HepG2 (cell line): ENCODE measurements around the gene IL22RA1. TPM values are rescaled to one million over a fixed set of nuclear protein-coding genes. Genes with fewer than 3 reads are reported as not detected.

Experiments
- ATAC-seq: fragments of 200-7000 bp; cut with Tn5 transposase; 3 replicates; pipeline ENCODE4 v1.9.1; 2020; ENCODE audit warnings: mild to moderate bottlenecking, moderate library complexity
- BruUV-seq: library from RNA; stranded (reverse); fragments of 400-500 nt; replicated peaks from 2 replicates; lab custom pipeline; 2021; lab: Mats Ljungman, UMichigan
- CTCF ChIA-PET: fragments of 300-600 bp; formaldehyde crosslinking; extraction: SDS; loops from one replicate; lab custom pipeline; 2021; ENCODE audit warnings: low total read pairs, inconsistent platforms, low intra/inter-chr PET ratio; lab: Yijun Ruan, JAX
- POLR2A ChIA-PET: fragments of 350-600 bp; sonication (Branson Sonifier 250); formaldehyde crosslinking; loops from one replicate; lab custom pipeline; 2020; ENCODE audit warnings: antibody characterized with exemption, inconsistent platforms; lab: Yijun Ruan, JAX
- DNase-seq: peaks from one replicate; pipeline ENCODE4 v3.0.0-alpha.2; 2015; ENCODE audit warnings: low spot score
- FAIRE-seq: peaks from 3 replicates; lab custom pipeline; 2011; peaks lifted over from hg19 to GRCh38; lab: Jason Lieb, UNC
- H2AFZ ChIP-seq: one replicate; pipeline ENCODE4 v1.6.1; 2011; ENCODE audit warnings: low read length, inconsistent platforms
- H3K27ac ChIP-seq: fragments of 300-600 bp; 3 replicates; pipeline ENCODE4 v1.8.0; 2011; ENCODE audit warnings: mixed run types, mild to moderate bottlenecking, mixed read lengths, low read length, inconsistent platforms; ENCODE audit not compliant: insufficient read depth; ENCODE audit errors: extremely low read length
- H3K27me3 ChIP-seq, 2 experiments: fragments of 200-600 bp in 1 of 2; 2 replicates in 1 of 2; 3 replicates in 1 of 2; pipeline versions ENCODE4 v1.6.0 to v1.8.0; 2011; ENCODE audit warnings: low read length in 2 of 2, mild to moderate bottlenecking in 2 of 2, moderate library complexity in 2 of 2, inconsistent platforms in 1 of 2; ENCODE audit not compliant: insufficient read depth in 2 of 2, control insufficient read depth in 1 of 2
- H3K36me3 ChIP-seq, 2 experiments: fragments of 200-600 bp in 1 of 2; replicated peaks in 1 of 2; 2 replicates in 1 of 2; 3 replicates in 1 of 2; pipeline versions ENCODE4 v1.5.1 to v1.8.0; 2011; ENCODE audit warnings: low read length in 2 of 2, inconsistent platforms in 1 of 2; ENCODE audit not compliant: insufficient read depth in 2 of 2, control insufficient read depth in 1 of 2
- H3K4me1 ChIP-seq: 2 replicates; pipeline ENCODE4 v1.5.1; 2012; ENCODE audit warnings: low read length, inconsistent platforms; ENCODE audit not compliant: insufficient read depth
- H3K4me2 ChIP-seq: 2 replicates; pipeline ENCODE4 v1.6.0; 2011; ENCODE audit warnings: low read depth, low read length, inconsistent platforms
- H3K4me3 ChIP-seq, 3 experiments: fragments of 200-600 bp in 1 of 3; sonication (generic), shearing (Covaris generic) in 1 of 3; replicated peaks in 1 of 3; 2 replicates each; pipeline ENCODE4 v1.5.1; 2011 to 2016; ENCODE audit warnings: low read length in 3 of 3, inconsistent platforms in 2 of 3, low read depth in 2 of 3, mild to moderate bottlenecking in 2 of 3, control low read depth in 1 of 3, mixed read lengths in 1 of 3; ENCODE audit not compliant: insufficient read depth in 1 of 3
- H3K79me2 ChIP-seq: one replicate; pipeline ENCODE4 v1.6.1; 2011; ENCODE audit warnings: low read length, inconsistent platforms; ENCODE audit not compliant: insufficient read depth
- H3K9ac ChIP-seq: 2 replicates; pipeline ENCODE4 v1.6.0; 2011; ENCODE audit warnings: mild to moderate bottlenecking, low read depth, low read length, inconsistent platforms; ENCODE audit not compliant: insufficient read depth
- H3K9me3 ChIP-seq: 2 replicates; pipeline ENCODE4 v1.5.1; 2012; ENCODE audit warnings: mild to moderate bottlenecking, low read length
- H4K20me1 ChIP-seq: 2 replicates; pipeline ENCODE4 v1.6.0; 2011; ENCODE audit warnings: inconsistent platforms, mild to moderate bottlenecking, low read length, moderate library complexity; ENCODE audit not compliant: insufficient read depth
- GFI1 ChIP-seq: sonication (generic); formaldehyde crosslinking; IDR thresholded peaks from 2 replicates; pipeline ENCODE4 v1.5.0; 2020; ENCODE audit warnings: missing genetic modification reagents, mild to moderate bottlenecking, borderline replicate concordance
- HNRNPH1 ChIP-seq: fragments of 200-400 bp; formaldehyde crosslinking; optimal IDR thresholded peaks from 2 replicates; pipeline ENCODE3; 2017; ENCODE audit warnings: mild to moderate bottlenecking, low read depth, low read length
- RARA ChIP-seq: IDR thresholded peaks from 2 replicates; pipeline ENCODE4 v1.6.1; 2016; ENCODE audit warnings: missing genetic modification reagents, missing compliant biosample characterization
- RCOR2 ChIP-seq: IDR thresholded peaks from 2 replicates; pipeline ENCODE4 v1.6.1; 2016; ENCODE audit warnings: missing biosample characterization, missing genetic modification reagents
- SKI ChIP-seq: fragments of 450-650 bp; IDR thresholded peaks from one replicate; pipeline ENCODE4 v1.6.1; 2018; ENCODE audit warnings: mild to moderate bottlenecking; ENCODE audit not compliant: partially characterized antibody
- SRSF9 ChIP-seq: fragments of 200-400 bp; formaldehyde crosslinking; IDR thresholded peaks from 2 replicates; pipeline ENCODE4 v1.6.1; 2018; ENCODE audit warnings: borderline replicate concordance, mild to moderate bottlenecking, low read depth, low read length; ENCODE audit not compliant: insufficient read depth, poor library complexity, severe bottlenecking
- STAT5B ChIP-seq: sonication (generic); formaldehyde crosslinking; IDR thresholded peaks from 2 replicates; pipeline ENCODE4 v1.4.0; 2020; ENCODE audit warnings: missing genetic modification reagents
- TEAD3 ChIP-seq: optimal IDR thresholded peaks from 2 replicates; pipeline ENCODE3; 2016; ENCODE audit warnings: borderline replicate concordance
- TOE1 ChIP-seq: sonication (generic); formaldehyde crosslinking; IDR thresholded peaks from 2 replicates; pipeline ENCODE4 v1.4.0; 2020; ENCODE audit warnings: mild to moderate bottlenecking, missing genetic modification reagents
- ZFAT ChIP-seq: sonication (generic); formaldehyde crosslinking; conservative IDR thresholded peaks from 2 replicates; pipeline ENCODE4 v1.8.1; 2023; ENCODE audit warnings: missing genetic modification reagents, inconsistent platforms
- ZNF101 ChIP-seq: sonication (generic); formaldehyde crosslinking; IDR thresholded peaks from 2 replicates; pipeline ENCODE4 v1.4.0; 2020; ENCODE audit warnings: mild to moderate bottlenecking, low read depth, missing genetic modification reagents, borderline replicate concordance
- ZNF205 ChIP-seq: IDR thresholded peaks from 2 replicates; pipeline ENCODE4 v1.6.1; 2018; ENCODE audit warnings: missing biosample characterization, missing genetic modification reagents
- ZNF451 ChIP-seq: sonication (generic); formaldehyde crosslinking; IDR thresholded peaks from 2 replicates; pipeline ENCODE4 v1.5.0; 2020; ENCODE audit warnings: mild to moderate bottlenecking, missing genetic modification reagents
- ZNF557 ChIP-seq: sonication (generic); formaldehyde crosslinking; IDR thresholded peaks from 2 replicates; pipeline ENCODE4 v1.4.0; 2020; ENCODE audit warnings: missing genetic modification reagents
- ZNF724P ChIP-seq: sonication (generic); formaldehyde crosslinking; IDR thresholded peaks from 2 replicates; pipeline ENCODE4 v1.8.0; 2022; ENCODE audit warnings: missing genetic modification reagents, borderline replicate concordance
- WGBS: methylation state at CpG from one replicate; pipeline ENCODE4 v1.1.6; 2017; ENCODE audit warnings: low lambda C conversion rate; 5-methylcytosine and 5-hydroxymethylcytosine counted together
- in situ Hi-C: cut with HindIII; loops from 2 replicates; pipeline ENCODE4 v1.10.0; 2017; ENCODE audit warnings: low pct_unique_long_range_greater_than_20kb; ENCODE audit not compliant: extremely low pct_ligation_motif_present
- intact Hi-C: fragments of 100-400 bp; cut with micrococcal nuclease; formaldehyde crosslinking; loops from one replicate; pipeline ENCODE4 v1.10.0; 2022; ENCODE audit not compliant: unreplicated experiment
- polyA plus RNA-seq, 8 experiments: library from polyadenylated mRNA; depleted of rRNA in 3 of 8; stranded (reverse) in 7 of 8; unstranded in 1 of 8; fragments of >200 nt; fragmentation: Illumina TruSeq in 4 of 8; extraction: Trizol in 4 of 8; gene quantifications; 2 replicates each; pipeline versions ENCODE4 v1.2.1 to v1.2.3, GENCODE V29; 2011 to 2016; ENCODE audit warnings: low read depth in 4 of 8, missing spikeins in 1 of 8, mixed read lengths in 1 of 8; ENCODE audit not compliant: insufficient read depth in 1 of 8
- total RNA-seq, 5 experiments: library from RNA; depleted of rRNA; stranded (reverse); fragments of >200 nt; fragmentation: Illumina TruSeq; extraction: Trizol; gene quantifications; 2 replicates each; pipeline ENCODE4 v1.2.3, GENCODE V29; 2016; ENCODE audit warnings: low read depth in 1 of 5
- TF ChIP-seq, protein P1 (sequence below): sonication (generic); formaldehyde crosslinking; IDR thresholded peaks from 2 replicates; pipeline ENCODE4 v1.4.0; 2020; ENCODE audit warnings: mild to moderate bottlenecking, missing genetic modification reagents
- TF ChIP-seq, protein P2 (sequence below): sonication (generic); formaldehyde crosslinking; IDR thresholded peaks from 2 replicates; pipeline ENCODE4 v1.4.0; 2020; ENCODE audit warnings: missing genetic modification reagents
- TF ChIP-seq, protein P3 (sequence below): sonication (generic); formaldehyde crosslinking; IDR thresholded peaks from 2 replicates; pipeline ENCODE4 v1.5.0; 2020; ENCODE audit warnings: mild to moderate bottlenecking, missing genetic modification reagents

The IL22RA1 gene
- total and polyA plus RNA-seq, 2 of the 13 experiments (the other 11 are each of a cell fraction or from before 2014, with no cell fraction given), result 4.4 to 10.2 TPM

GRCh38 chr1:24074196-24074595 lies 68.7 kb downstream of the IL22RA1 start:
- no peak overlapping the region for H3K4me3 ChIP-seq
- H3K9ac ChIP-seq, result no peak overlapping the region
- H4K20me1 ChIP-seq, result no peaks in the 10 kb centered on the region
- no peaks in the 10 kb centered on the region for H3K27me3 ChIP-seq
- H2AFZ ChIP-seq, result no peak overlapping the region
- WGBS, result no CpG with 5 or more reads among the region's 5 CpGs
- H3K9me3 ChIP-seq, result no peaks in the 10 kb centered on the region
- no TSS peak for BruUV-seq
- intact Hi-C loops (no loop called here), in situ Hi-C loops (loop anchor here (5.0 to 10.0 kb wide), 2 partner anchors 33 to 321 kb away; no protein-coding TSS in a partner anchor)
- CTCF ChIA-PET, result no interaction called here
- H3K27ac ChIP-seq, result no peak overlapping the region
- no peak overlapping the region for H3K4me2 ChIP-seq
- no peaks in the 10 kb centered on the region for H3K79me2 ChIP-seq
- POLR2A ChIA-PET, result no interaction called here
- peaks cover 0 to 1% of the 10 kb centered on the region in 2 experiments; a peak in 2 of 5 replicates for H3K36me3 ChIP-seq
- no peak for DNase-seq
- ATAC-seq, result no peak; the same call in 2 of the 3 replicates
- FAIRE-seq, result no peak
- no peaks in the 10 kb centered on the region for H3K4me1 ChIP-seq
- TF ChIP-seq ZNF101 (CRISPR knock-in tag) (no peak), SKI (no peak), ZFAT (CRISPR knock-in tag) (no peak), RCOR2 (CRISPR knock-in tag) (no peak), ZNF205 (CRISPR knock-in tag) (no peak), RARA (CRISPR knock-in tag) (no peak), ZNF451 (CRISPR knock-in tag) (no peak), STAT5B (CRISPR knock-in tag) (no peak), HNRNPH1 (no peak), SRSF9 (no peak), ZNF557 (CRISPR knock-in tag) (no peak), TEAD3 (CRISPR knock-in tag) (no peak), GFI1 (no peak), TOE1 (CRISPR knock-in tag) (no peak), ZNF724P (no peak)
- TF ChIP-seq, protein P1, sequence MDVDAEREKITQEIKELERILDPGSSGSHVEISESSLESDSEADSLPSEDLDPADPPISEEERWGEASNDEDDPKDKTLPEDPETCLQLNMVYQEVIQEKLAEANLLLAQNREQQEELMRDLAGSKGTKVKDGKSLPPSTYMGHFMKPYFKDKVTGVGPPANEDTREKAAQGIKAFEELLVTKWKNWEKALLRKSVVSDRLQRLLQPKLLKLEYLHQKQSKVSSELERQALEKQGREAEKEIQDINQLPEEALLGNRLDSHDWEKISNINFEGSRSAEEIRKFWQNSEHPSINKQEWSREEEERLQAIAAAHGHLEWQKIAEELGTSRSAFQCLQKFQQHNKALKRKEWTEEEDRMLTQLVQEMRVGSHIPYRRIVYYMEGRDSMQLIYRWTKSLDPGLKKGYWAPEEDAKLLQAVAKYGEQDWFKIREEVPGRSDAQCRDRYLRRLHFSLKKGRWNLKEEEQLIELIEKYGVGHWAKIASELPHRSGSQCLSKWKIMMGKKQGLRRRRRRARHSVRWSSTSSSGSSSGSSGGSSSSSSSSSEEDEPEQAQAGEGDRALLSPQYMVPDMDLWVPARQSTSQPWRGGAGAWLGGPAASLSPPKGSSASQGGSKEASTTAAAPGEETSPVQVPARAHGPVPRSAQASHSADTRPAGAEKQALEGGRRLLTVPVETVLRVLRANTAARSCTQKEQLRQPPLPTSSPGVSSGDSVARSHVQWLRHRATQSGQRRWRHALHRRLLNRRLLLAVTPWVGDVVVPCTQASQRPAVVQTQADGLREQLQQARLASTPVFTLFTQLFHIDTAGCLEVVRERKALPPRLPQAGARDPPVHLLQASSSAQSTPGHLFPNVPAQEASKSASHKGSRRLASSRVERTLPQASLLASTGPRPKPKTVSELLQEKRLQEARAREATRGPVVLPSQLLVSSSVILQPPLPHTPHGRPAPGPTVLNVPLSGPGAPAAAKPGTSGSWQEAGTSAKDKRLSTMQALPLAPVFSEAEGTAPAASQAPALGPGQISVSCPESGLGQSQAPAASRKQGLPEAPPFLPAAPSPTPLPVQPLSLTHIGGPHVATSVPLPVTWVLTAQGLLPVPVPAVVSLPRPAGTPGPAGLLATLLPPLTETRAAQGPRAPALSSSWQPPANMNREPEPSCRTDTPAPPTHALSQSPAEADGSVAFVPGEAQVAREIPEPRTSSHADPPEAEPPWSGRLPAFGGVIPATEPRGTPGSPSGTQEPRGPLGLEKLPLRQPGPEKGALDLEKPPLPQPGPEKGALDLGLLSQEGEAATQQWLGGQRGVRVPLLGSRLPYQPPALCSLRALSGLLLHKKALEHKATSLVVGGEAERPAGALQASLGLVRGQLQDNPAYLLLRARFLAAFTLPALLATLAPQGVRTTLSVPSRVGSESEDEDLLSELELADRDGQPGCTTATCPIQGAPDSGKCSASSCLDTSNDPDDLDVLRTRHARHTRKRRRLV (CRISPR knock-in tag), result no peak
- TF ChIP-seq, protein P2, sequence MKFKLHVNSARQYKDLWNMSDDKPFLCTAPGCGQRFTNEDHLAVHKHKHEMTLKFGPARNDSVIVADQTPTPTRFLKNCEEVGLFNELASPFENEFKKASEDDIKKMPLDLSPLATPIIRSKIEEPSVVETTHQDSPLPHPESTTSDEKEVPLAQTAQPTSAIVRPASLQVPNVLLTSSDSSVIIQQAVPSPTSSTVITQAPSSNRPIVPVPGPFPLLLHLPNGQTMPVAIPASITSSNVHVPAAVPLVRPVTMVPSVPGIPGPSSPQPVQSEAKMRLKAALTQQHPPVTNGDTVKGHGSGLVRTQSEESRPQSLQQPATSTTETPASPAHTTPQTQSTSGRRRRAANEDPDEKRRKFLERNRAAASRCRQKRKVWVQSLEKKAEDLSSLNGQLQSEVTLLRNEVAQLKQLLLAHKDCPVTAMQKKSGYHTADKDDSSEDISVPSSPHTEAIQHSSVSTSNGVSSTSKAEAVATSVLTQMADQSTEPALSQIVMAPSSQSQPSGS (CRISPR knock-in tag), result no peak
- TF ChIP-seq, protein P3, sequence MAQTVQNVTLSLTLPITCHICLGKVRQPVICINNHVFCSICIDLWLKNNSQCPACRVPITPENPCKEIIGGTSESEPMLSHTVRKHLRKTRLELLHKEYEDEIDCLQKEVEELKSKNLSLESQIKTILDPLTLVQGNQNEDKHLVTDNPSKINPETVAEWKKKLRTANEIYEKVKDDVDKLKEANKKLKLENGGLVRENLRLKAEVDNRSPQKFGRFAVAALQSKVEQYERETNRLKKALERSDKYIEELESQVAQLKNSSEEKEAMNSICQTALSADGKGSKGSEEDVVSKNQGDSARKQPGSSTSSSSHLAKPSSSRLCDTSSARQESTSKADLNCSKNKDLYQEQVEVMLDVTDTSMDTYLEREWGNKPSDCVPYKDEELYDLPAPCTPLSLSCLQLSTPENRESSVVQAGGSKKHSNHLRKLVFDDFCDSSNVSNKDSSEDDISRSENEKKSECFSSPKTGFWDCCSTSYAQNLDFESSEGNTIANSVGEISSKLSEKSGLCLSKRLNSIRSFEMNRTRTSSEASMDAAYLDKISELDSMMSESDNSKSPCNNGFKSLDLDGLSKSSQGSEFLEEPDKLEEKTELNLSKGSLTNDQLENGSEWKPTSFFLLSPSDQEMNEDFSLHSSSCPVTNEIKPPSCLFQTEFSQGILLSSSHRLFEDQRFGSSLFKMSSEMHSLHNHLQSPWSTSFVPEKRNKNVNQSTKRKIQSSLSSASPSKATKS (CRISPR knock-in tag), result no peak
